ENCODE results near the gene PPP1R13B.
A peak's percentile ranks its signal among the peaks of the same experiment; 100 is the strongest.
"Not testable (repeated sequence)": the region's sequence is repeated elsewhere in the genome, so short reads cannot be mapped to it uniquely, and the experiment has no call there.

The PPP1R13B gene

DNA sequence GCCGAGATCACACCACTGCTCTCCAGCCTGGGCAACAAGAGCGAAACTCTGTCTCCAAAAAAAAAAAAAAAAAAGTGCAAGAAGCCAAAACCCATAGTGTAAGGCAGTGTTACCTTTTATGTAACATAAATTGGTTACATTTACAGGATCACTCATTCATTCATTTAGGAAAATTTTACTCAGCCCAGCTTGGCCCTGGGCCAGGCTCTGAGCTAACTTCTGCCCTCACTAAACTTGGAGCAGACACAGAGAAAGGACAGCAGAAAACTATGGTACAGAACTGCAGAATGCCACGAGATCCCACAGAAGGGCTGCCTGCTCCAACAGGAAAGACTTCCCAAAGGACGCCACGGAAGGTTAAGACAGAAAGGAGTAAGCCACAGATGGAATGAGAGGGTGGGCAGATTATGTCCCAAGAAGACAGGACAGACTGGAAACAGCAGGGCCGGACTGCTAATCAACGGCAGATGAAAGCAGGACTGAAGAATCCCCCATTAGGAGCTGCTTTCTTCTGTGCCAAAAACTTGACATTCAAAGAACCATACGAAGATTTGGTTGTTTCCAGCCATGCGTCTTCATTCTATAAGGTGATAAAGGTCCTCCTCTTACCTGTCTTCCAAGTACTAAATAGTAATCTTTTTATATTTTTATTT lies 18.9 kb downstream of the PPP1R13B start:
- no peak for DNase-seq

DNA sequence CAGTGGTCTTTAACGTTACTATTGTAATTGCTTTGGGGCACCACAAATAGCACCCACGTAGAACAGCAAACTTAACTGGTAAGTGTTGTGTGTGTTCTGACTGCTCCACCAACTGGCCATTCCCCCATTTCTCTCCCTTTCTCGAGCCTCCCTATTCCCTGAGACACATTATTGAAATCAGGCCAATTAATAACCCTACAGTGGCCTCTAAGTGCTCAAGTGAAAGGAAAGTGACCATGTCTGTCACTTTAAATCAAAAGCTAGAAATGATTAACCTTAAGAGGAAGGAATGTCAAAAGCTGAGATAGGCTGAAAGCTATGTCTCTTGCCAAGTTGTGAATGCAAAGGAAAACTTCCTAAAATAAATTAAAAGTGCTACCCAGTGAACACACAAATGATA lies 22.3 kb downstream of the PPP1R13B start:
- DNase-seq, result no peak

DNA sequence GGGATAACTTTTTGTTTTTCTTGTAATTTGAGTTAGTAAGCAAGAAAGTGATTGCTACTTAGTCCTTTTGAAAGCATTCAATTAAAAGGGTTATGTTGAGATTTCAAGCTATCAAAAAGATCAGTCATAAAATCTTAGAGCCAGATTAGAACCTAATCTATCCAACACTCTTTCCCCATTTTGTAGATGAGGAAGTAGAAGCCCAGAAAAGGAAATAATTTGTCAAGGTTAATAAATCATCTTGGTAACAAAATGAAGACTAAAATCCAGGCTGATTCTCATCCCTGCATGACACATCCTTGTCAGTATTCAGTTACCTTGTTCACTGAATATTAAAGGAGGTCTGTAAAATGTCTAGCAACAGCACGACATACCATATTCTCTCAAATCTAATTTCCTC lies 26.5 kb downstream of the PPP1R13B start:
- DNase-seq, result no peak

DNA sequence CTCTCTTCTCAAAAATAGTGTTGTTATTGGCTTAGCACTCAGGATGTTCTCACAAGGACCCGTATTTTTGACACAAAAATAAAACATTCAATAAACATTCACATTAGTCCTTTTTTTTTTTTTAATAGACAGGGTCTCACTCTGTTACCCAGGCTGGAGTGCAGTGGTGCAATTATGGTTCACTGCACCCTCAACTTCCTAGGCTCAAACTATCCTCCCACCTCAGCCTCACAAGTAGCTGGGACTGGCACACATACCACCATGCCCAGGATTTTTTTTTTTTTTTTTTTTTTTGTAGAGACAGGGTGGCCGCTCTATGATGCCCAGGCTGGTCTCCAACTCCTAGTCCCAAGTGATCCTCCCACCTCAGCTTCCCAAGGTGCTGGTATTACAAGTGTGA lies 27.0 kb downstream of the PPP1R13B start:
- DNase-seq, result no peak

DNA sequence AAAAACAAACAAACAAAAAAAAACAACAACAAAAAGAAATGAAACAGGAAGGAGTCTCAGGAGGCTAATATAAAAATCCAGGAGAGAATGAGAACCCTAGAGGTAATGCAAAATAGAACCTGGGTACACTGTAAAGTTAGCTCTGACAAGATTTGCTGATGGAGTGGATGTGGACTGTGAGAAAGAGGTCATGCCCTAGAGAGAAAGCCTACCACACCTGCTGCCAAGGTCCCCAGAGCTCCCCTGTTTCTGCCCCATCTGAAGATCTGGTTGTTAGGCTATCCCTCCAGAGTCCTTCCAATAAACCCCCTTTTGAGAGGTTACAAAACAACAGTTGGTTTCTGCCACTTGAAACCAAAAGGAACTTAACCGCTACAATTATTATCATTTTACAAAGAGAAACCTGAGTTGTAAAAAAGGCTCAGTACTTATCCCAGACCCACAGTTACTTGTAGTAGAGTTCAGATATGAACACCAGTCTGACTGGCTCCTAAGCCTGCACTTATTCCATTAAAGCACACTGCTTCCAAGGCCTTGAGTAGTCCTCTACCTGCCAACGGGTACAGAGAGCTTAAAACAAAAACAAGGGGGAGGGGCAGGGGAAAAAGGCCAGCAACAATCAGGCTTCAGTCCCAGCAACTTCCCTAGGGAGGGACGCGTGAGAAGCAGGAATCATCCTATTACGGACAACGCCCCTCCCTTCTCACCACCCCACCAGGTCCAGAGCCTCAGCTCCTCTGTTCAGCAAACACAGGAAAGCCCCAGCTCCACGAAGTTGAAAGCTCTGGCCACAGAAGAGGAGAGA lies 27.7 kb downstream of the PPP1R13B start:
- DNase-seq, result peak; percentile 79

DNA sequence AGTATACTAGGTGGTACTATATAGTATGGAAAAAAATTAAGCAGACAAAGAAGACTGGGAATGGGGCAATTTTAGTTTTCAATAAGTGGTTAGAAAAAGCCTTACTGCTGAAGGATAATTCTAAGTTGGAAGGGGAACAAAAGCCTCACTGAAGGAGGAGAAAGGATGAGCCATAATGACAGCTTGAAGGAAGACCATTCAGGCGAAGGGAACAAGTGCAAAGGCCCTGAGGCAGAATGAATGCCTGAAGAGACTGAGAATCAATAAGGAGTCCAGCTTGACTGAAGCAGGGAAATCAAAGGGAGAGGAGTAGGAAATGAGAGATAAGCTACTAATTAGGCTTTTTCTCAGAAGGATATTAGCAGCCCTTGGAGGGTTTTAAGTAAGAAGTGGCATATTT lies 28.5 kb downstream of the PPP1R13B start:
- no peak for DNase-seq

DNA sequence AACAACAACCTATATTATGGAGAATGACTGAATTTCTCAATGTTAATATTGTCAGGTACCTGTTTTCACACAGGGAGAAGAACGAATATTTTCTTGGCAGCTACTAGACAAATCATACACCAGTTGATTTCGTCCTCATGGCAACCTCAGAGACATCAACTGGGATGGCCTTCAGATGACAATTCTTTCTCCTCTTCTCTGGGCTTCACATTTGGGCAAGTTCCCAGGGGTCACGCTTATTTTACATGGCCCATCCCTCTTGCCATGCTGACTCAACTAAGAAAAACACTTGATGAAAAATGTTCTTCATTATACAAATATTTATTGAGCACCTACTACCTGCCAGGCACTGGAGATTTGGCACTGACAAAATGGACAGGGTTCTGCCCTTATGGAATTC lies 29.0 kb downstream of the PPP1R13B start:
- no peak for DNase-seq

DNA sequence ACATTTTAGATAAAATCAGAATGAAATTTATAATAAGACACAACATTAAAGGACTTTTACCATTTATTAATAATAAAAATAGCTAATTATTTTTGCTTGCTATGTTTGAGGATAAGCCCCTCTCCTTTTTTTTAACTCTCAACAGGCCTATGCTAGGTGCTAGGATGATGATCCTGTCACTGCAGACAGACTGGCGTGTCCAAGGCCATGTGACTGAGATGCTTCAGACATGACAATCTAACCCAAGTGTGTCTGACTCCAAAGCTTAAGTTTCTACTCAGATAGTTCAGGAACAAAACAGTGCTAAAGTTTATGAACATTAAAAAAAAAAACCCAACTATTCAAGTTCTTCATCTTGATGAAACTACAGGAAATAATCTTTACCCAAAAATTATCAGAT lies 29.8 kb downstream of the PPP1R13B start:
- no peak for DNase-seq

DNA sequence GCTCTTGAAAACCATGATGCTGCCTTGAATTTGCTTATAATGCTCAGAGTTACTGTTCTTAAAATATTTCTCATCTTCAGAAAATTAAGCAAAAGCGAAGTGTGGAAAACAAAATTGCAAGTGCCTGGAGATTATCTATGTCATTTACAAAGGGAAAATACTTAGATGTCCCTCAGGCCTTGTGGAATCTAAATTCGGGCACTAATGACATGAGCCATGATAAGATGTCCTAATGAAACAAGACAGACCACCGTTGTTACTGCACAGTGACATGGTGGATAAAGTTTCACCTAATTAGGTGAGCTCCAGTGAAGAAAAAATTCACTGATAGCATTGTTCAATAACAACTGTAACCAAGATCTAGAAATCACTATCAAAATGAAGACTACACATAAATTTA lies 30.4 kb downstream of the PPP1R13B start:
- no peak for DNase-seq

DNA sequence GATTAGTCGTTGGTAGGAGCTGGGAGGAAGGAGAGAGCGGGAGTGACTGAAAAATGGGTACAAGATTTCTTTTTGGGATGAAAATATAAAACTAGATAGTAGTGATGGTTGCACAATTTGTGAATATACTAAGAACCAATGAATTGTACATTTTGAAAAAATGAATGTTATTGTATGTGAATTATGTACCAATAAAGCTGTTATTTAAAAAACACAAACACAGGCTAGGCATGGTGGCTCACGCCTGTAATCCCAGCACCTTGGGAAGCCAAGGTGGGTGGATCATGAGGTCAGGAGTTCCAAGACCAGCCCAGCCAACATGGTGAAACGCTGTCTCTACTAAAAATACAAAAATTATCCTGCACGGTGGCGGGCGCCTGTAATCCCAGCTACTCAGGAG lies 32.1 kb downstream of the PPP1R13B start:
- no peak for DNase-seq

DNA sequence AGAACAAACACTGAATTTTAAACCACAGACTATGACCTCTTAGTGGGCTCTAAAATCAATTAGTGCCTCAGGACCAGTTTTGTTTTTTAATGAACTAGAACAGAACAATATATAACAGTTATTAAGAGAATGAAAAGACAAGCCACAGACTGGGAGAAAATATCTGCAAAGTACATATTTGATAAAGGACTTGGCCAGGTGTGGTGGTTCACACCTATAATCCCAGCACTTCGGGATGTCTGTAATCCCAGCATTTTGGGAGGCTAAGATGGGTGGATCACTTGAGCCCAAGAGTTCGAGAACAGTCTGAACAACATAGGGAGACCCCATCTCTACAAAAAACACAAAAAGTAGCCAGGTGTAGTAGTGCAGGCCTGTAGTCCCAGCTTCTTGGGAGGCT lies 36.2 kb downstream of the PPP1R13B start:
- DNase-seq, result no peak

DNA sequence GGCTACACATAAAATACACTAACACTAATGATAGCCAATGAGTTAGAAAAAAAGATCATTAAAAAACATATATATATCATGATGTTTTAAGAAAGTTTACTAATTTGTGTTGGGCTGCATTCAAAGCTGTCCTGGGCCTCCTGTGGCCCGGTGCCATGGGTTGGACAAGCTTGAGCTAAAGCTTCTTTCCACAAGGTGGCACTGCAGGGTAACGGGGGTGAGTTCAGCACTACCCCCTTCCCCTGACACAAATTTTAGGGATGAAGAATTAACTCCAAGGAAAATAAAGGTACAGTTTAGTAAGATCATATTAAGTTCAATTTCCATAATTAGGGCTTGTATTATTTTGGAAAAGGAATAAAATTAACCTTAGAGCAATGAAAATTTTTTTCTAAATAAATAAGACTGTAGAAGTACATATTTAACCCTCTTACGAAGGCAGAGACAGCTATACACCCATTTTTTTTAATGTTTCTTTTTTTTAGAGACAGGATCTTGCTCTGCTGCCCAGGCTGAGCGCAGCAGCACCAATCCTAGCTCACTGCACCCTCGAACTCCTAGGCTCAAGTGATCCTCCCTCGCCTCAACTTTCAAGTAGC lies 38.9 kb downstream of the PPP1R13B start:
- DNase-seq, result no peak

DNA sequence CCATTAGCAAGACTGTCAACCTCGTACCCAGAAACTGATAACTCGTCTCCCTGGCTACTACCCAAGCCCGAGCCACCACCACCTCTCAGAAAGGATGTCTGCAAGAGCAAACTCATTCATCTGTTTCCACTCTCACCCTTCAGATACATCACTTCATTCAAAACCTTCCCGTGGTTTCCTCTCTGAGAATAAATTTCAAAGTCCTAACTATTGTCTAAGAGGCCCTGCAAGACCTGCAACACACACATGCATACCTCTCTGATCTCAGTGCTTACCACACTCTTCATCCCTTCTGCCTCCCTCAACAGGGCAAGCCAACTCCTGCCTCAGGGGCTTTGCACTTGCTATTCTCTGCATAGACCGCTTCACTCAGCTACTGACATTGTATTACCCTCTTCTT lies 40.6 kb downstream of the PPP1R13B start:
- no peak for DNase-seq

DNA sequence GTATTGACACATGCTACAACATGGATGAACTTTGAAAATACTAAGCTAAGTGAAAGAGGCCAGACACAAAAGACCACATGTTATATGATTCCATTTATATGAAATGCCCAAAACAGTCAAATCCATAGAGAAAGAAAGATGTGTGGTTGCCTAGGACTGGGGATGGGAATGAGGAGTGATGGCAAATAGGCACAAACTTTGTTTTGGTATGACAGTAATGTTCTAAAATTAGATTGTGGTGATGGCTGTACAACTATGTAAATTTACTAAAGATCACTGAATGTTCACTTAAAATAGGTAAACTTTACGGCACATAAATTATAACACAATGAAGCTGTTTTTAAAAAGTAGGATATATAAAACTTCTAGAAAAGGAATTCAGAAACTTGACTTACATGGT lies 41.7 kb downstream of the PPP1R13B start:
- DNase-seq, result no peak

DNA sequence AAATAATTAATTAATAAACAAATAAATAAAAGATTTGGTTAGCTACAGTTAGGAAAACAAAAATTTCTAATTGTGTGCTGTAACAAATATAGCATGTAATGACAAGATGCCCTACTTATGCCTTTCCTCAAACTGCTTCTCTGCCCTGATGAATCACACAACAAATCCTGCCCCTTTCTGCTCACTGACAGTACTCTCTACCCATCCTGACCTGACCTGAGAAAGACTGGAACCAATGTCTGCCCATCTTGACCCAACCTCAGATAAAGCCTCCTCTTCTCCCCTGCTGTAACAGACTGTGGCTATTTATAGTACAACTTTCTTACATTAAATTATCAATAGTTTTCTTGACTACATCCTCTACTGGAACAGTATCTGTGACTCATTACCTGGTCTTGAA lies 43.7 kb downstream of the PPP1R13B start:
- no peak for DNase-seq

DNA sequence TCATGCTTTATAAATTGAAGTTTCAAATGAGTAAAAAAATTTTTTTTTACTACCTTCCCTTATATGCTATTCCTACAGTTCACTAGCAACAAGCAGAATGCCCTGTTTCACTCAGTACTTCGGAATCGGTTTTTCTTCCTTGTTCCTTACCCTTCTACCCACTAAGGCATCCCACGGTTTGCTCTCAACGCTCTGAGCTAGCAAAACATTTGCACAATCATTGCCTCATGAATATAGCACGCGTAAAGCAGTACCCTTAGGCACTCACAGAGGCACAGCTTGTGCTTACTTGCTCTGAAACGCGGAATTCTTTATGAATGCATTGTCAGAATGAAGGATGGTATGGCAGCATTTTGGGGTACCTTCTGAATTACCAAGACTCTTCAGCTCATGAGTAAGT lies 45.0 kb downstream of the PPP1R13B start:
- no peak for DNase-seq

DNA sequence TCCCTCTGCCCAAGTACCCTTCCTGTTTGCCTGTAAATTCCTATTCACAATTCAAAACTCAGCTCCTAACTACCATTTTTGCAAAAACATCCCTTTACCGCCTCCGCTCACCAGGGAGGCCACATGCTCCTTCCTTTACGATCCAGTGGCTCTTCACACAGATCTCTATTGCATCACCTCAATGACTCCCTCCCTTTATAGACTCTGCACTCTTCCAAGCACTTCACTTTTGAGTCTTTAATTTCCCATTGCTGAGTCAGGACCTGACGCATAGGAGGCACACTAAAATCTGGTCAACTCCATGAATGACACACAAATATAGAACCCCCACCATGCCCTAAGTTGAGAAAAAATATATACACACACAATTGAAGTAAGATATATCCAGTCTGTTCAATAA lies 45.9 kb downstream of the PPP1R13B start:
- no peak for DNase-seq

DNA sequence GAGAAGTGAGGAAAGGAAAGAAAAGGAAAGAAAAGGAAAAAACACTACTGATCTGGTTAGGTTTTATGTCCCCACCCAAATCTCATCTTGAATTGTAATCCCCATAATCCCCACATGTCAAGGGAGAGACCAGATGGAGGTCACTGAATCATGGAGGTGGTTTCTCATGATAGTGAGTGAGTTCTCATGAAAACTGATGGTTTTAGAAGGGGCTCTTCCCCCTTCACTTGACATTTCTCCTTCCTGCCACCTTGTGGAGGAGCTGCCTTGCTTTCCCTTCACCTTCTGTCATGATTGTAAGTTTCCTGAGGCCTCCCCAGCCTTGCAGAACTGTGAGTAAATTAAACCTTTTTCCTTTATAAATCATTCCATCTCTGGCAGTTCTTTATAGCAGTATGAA lies 54.2 kb downstream of the PPP1R13B start:
- DNase-seq, result not testable (repeated sequence)

DNA sequence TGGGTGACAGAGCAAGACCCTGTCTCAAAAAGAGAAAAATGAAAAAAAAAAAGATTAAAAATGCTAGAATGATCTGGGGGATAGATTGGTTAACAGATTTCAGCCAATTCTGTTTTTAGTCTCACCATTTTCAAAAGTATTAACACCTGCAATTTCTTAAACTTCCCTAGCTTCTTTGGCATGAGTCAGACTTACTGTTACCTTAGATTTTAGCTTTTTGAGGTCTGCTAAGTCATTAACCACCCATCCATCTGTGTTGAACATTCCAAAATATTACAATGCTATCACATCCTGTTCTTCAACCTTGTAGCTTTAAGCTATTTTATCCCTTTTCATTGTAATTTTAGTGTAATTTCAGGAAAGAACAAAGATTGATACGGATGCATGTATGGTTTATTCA lies 59.3 kb downstream of the PPP1R13B start:
- DNase-seq, result no peak

DNA sequence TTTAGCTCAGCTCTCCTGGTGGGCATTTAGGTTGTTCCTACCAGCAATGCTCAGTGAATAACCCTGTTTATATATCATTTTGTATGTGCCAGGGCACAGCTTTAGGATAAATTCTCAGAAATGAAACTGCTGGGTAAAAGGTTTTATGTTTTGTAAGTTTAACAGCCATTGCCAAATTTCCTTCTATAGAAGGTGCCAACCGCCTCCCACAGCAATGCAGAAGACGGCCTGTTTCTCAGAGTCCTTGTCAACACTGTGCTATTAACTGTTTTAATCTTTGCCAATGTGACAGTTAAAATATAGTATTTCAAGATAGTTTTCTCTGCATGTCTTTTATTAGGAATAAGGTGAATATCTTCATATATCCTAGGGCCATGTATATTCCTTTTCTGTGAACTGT lies 65.0 kb downstream of the PPP1R13B start:
- no peak for DNase-seq

DNA sequence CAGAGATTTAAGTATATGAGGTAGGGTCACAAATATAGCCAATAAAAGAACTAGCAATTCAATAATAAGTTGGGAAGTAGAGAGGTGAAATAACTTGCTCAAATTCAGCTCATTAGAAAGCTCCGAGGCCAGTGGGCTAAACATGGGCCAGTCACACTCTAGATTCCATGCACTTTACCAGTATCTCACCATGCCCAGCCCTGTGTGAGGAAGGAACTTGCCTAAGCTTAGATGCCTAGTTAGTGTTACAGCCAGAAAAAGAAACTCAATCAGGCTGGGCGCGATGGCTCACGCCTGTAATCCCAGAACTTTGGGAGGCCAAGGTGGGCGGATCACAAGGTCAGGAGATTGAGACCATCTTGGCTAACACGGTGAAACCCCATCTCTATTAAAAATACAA lies 71.1 kb downstream of the PPP1R13B start:
- DNase-seq, result not testable (repeated sequence)

DNA sequence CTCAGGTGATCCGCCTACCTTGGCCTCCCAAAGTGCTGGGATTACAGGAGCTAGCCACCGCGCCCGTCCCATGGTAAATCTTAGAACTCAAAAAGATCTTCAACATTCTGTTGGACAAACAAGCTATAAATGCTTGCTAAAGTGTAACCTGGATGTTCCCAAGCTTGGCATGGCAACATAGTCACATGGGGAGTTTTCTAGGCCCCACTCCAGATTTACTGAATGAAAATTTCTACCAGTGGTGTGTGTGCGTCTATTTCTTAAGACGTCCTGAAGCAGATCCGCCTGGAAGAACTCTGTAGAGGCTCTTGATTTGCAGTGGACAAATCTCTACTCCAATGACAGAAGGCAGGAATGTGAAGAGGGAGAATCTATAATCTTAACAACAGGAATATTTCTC lies 71.9 kb downstream of the PPP1R13B start:
- DNase-seq, result no peak

DNA sequence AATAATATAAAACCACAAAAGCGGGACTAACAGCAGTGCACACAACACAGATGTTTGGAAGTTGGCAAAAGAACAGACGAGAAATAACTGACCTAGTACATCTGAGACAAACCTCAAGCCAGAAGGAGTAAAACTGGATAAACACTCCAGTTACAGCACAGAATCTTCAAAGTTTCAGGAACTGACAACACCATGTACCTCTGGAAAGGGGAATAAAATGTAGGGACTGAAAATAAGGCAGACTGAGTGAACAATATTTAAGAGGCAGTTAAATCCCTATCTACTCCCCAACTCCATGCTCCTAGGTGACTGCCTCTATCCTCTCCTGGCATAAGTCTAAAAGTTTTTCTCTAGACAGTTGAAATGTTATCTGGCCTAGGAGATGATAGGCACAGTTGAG lies 73.9 kb downstream of the PPP1R13B start:
- no peak for DNase-seq

DNA sequence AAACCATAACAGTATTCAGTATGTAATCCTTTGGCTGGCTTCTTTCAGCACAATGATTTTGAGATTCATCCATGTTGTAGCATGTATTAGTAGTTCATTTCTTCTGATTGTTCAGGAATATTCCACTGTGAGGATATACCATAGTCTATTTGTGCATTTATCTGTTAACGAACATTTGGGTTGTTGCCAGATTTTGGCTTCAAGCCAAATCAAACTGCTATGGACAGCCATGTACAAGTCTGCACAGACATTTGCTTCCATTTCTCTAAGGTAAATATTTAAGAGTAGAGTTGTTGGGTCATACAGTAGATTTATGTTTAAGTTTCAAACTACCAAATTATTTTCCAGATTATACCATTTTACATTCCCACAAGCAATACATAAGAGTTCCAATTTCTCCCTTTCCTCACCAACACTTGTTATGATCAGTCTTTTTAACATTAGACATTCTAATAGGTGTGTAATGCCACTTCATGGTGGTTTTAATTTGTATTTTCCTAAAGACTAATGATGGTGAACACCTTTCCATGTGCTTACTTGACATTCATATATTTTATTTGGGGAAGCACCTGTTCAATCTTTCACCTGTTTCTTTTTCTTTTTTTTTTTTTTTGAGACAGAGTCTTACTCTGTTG lies 75.2 kb downstream of the PPP1R13B start:
- DNase-seq, result no peak
